ENCODE data around the gene C16orf86. TPM values are rescaled to one million over a fixed set of nuclear protein-coding genes. Genes with fewer than 3 reads are reported as not detected.

The C16orf86 gene
- total RNA-seq, 1 donor from 2014 or later = 1.8 TPM

- H3K4me3 Mint-ChIP-seq (ENCODE audit: unreplicated experiment) = no peak overlapping the region
These were observed 3.3 kb upstream of the C16orf86 start for GRCh38 chr16:67663151-67663876.

GRCh38 chr16:67663877-67664222 is 2.8 kb upstream of the C16orf86 start:
- H3K4me1 Mint-ChIP-seq (ENCODE audit: unreplicated experiment) = peaks cover 8% of the 10 kb centered on the region
- no peak overlapping the region for H3K27ac Mint-ChIP-seq (ENCODE audit: unreplicated experiment)
- H3K9me3 Mint-ChIP-seq (ENCODE audit: unreplicated experiment) = no peaks in the 10 kb centered on the region
- H3K4me3 Mint-ChIP-seq (ENCODE audit: unreplicated experiment) = peak overlapping the region; percentile 79
- peaks cover 11% of the 10 kb centered on the region for H3K36me3 Mint-ChIP-seq (ENCODE audit: low read depth, unreplicated experiment)
- no peak for DNase-seq (ENCODE audit: low spot score)
- TF ChIP-seq, protein P1, sequence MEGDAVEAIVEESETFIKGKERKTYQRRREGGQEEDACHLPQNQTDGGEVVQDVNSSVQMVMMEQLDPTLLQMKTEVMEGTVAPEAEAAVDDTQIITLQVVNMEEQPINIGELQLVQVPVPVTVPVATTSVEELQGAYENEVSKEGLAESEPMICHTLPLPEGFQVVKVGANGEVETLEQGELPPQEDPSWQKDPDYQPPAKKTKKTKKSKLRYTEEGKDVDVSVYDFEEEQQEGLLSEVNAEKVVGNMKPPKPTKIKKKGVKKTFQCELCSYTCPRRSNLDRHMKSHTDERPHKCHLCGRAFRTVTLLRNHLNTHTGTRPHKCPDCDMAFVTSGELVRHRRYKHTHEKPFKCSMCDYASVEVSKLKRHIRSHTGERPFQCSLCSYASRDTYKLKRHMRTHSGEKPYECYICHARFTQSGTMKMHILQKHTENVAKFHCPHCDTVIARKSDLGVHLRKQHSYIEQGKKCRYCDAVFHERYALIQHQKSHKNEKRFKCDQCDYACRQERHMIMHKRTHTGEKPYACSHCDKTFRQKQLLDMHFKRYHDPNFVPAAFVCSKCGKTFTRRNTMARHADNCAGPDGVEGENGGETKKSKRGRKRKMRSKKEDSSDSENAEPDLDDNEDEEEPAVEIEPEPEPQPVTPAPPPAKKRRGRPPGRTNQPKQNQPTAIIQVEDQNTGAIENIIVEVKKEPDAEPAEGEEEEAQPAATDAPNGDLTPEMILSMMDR (IDR thresholded peaks at IDR 0.05; ENCODE audit: unreplicated experiment) = no peak
- peaks cover 21% of the 10 kb centered on the region for H3K27me3 Mint-ChIP-seq (ENCODE audit: unreplicated experiment)

More at GRCh38 chr16:67663151-67663876, 3.3 kb upstream of the C16orf86 start:
- Mint-ChIP-seq H3K36me3 (ENCODE audit: low read depth, unreplicated experiment) (peaks cover 7% of the 10 kb centered on the region), H3K4me1 (ENCODE audit: unreplicated experiment) (peaks cover 8% of the 10 kb centered on the region), H3K9me3 (ENCODE audit: unreplicated experiment) (no peaks in the 10 kb centered on the region), H3K27ac (ENCODE audit: unreplicated experiment) (no peak overlapping the region), H3K27me3 (ENCODE audit: unreplicated experiment) (peaks cover 21% of the 10 kb centered on the region)
- TF ChIP-seq, protein P1 (IDR thresholded peaks at IDR 0.05; ENCODE audit: unreplicated experiment) = peak; percentile 49
- peak; percentile 71 for DNase-seq (ENCODE audit: low spot score)

GRCh38 chr16:67664258-67664657 is 2.4 kb upstream of the C16orf86 start:
- H3K27ac Mint-ChIP-seq (ENCODE audit: unreplicated experiment) = no peak overlapping the region
- H3K36me3 Mint-ChIP-seq (ENCODE audit: low read depth, unreplicated experiment) = peaks cover 11% of the 10 kb centered on the region
- peaks cover 8% of the 10 kb centered on the region for H3K4me1 Mint-ChIP-seq (ENCODE audit: unreplicated experiment)
- no peak for DNase-seq (ENCODE audit: low spot score)
- H3K9me3 Mint-ChIP-seq (ENCODE audit: unreplicated experiment) = no peaks in the 10 kb centered on the region
- peak overlapping the region; percentile 79 for H3K4me3 Mint-ChIP-seq (ENCODE audit: unreplicated experiment)
- TF ChIP-seq, protein P1 (IDR thresholded peaks at IDR 0.05; ENCODE audit: unreplicated experiment) = no peak
- H3K27me3 Mint-ChIP-seq (ENCODE audit: unreplicated experiment) = peaks cover 18% of the 10 kb centered on the region

GRCh38 chr16:67664871-67665270 is 1.7 kb upstream of the C16orf86 start:
- DNase-seq (ENCODE audit: low spot score) = no peak
- TF ChIP-seq, protein P1 (IDR thresholded peaks at IDR 0.05; ENCODE audit: unreplicated experiment) = no peak
- peak overlapping the region; percentile 64 for H3K27ac Mint-ChIP-seq (ENCODE audit: unreplicated experiment)
- peaks cover 11% of the 10 kb centered on the region for H3K36me3 Mint-ChIP-seq (ENCODE audit: low read depth, unreplicated experiment)
- H3K4me3 Mint-ChIP-seq (ENCODE audit: unreplicated experiment) = peak overlapping the region; percentile 77
- H3K4me1 Mint-ChIP-seq (ENCODE audit: unreplicated experiment) = peaks cover 9% of the 10 kb centered on the region
- H3K27me3 Mint-ChIP-seq (ENCODE audit: unreplicated experiment) = peaks cover 23% of the 10 kb centered on the region
- H3K9me3 Mint-ChIP-seq (ENCODE audit: unreplicated experiment) = no peaks in the 10 kb centered on the region

- Mint-ChIP-seq H3K4me1 (ENCODE audit: unreplicated experiment) (peaks cover 11% of the 10 kb centered on the region), H3K36me3 (ENCODE audit: low read depth, unreplicated experiment) (peaks cover 11% of the 10 kb centered on the region), H3K27me3 (ENCODE audit: unreplicated experiment) (peaks cover 20% of the 10 kb centered on the region), H3K9me3 (ENCODE audit: unreplicated experiment) (no peaks in the 10 kb centered on the region), H3K4me3 (ENCODE audit: unreplicated experiment) (peak overlapping the region; percentile 67), H3K27ac (ENCODE audit: unreplicated experiment) (no peak overlapping the region)
- no peak for DNase-seq (ENCODE audit: low spot score)
- TF ChIP-seq, protein P1 (IDR thresholded peaks at IDR 0.05; ENCODE audit: unreplicated experiment) = no peak
These were observed 1.0 kb upstream of the C16orf86 start for GRCh38 chr16:67665598-67665997.

All from endothelial cell (in vitro differentiated cells).